HUES64 (cell line): Measurements from ENCODE around the gene RAET1G.

Source experiments
- H3K27ac ChIP-seq: 2 replicates; pipeline ENCODE4 v1.7.0; 2013; ENCODE audit warnings: low read depth, low read length, inconsistent platforms
- H3K27me3 ChIP-seq: 2 replicates; pipeline ENCODE4 v1.6.1; 2013; ENCODE audit warnings: mild to moderate bottlenecking, low read length; ENCODE audit not compliant: insufficient read depth
- H3K36me3 ChIP-seq: 2 replicates; pipeline ENCODE4 v1.6.1; 2013; ENCODE audit warnings: mild to moderate bottlenecking, low read length; ENCODE audit not compliant: insufficient read depth
- H3K4me1 ChIP-seq: 2 replicates; pipeline ENCODE4 v1.6.1; 2013; ENCODE audit warnings: mild to moderate bottlenecking, low read length, moderate library complexity; ENCODE audit not compliant: insufficient read depth
- H3K4me3 ChIP-seq: 2 replicates; pipeline ENCODE4 v1.5.1; 2013; ENCODE audit warnings: mild to moderate bottlenecking, low read length, moderate library complexity
- H3K9ac ChIP-seq: 2 replicates; pipeline ENCODE4 v1.6.1; 2013; ENCODE audit warnings: mild to moderate bottlenecking, low read depth, low read length
- H3K9me3 ChIP-seq: 2 replicates; pipeline ENCODE4 v1.6.1; 2013; ENCODE audit warnings: low read depth, low read length; ENCODE audit not compliant: insufficient read depth
- WGBS: fragments of 150-250, 120-280 bp; methylation state at CpG from one replicate; pipeline ENCODE4 v1.1.7; 2013; ENCODE audit warnings: missing lambda C conversion rate; 5-methylcytosine and 5-hydroxymethylcytosine counted together

Gene RAET1G

DNA sequence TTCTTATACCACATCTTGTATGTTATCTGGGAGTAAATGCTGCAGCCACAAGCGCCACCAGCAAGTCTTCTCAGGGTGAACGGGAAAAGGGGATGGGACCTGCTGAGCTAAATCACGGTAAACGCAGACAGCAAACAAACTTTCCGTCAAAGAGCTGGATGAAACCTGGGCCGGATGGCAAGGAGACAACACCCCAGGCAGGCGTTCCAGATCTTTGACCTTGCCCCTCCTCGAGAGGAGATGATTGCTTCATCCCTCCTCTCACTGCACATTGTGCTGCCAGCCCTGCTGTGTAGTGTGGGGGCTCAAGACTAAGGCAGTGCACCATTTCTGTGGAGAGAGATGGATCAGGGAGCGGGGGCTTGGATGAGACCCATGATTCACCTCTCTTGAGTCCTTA lies 34.8 kb downstream of the RAET1G start:
- no peaks in the 10 kb centered on the region for H3K36me3 ChIP-seq
- H3K27me3 ChIP-seq = peaks cover 5% of the 10 kb centered on the region
- H3K4me3 ChIP-seq = no peak overlapping the region
- 86% methylated on average over 9 of the region's 9 CpGs for WGBS
- H3K4me1 ChIP-seq = no peaks in the 10 kb centered on the region
- no peaks in the 10 kb centered on the region for H3K9me3 ChIP-seq
- no peak overlapping the region for H3K27ac ChIP-seq
- no peak overlapping the region for H3K9ac ChIP-seq

DNA sequence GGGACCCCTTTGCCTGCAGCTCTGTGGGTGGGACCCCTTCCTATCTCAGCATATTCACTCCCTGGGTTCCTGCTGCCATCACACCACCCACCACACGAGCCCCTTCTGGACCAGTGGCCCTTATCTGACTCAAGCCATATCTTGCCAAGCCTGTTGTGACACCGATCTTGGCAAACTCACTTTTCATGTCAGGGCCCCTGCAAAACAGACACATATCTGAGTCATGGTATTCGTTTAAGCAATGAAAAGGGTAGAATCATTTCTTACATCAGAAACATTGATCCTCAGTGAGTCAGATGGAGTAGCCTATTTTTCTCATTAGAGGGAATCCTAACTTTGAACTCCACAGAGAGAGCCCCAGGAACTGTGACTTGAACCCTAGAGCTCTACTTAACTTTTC lies 35.6 kb downstream of the RAET1G start:
- Histone ChIP-seq H3K4me3 (no peak overlapping the region), H3K9ac (no peak overlapping the region), H3K4me1 (no peaks in the 10 kb centered on the region), H3K9me3 (no peaks in the 10 kb centered on the region), H3K27ac (no peak overlapping the region), H3K27me3 (peaks cover 5% of the 10 kb centered on the region), H3K36me3 (no peaks in the 10 kb centered on the region)
- WGBS = 86% methylated on average over 3 of the region's 3 CpGs

DNA sequence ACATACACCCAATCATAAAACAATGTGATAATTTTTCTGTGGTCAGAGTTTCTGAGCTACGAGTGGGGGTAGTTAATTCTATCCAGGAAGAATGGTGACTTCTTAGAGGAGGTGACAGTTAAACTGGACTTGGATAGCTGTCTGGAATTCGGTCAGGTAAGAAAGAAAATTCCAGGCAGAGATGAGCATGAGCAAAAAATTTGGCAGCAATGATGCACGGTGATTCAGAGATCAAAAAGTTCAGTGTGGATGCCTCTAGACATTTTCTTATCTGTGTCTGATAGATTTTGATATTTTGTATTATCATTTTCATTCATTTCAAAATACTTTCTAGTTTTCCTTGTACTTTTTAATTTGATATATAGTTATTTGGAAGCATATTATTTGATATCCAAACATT lies 37.0 kb downstream of the RAET1G start:
- no peak overlapping the region for H3K27ac ChIP-seq
- no peaks in the 10 kb centered on the region for H3K9me3 ChIP-seq
- H3K27me3 ChIP-seq = peaks cover 5% of the 10 kb centered on the region
- H3K9ac ChIP-seq = no peak overlapping the region
- no peaks in the 10 kb centered on the region for H3K4me1 ChIP-seq
- no peaks in the 10 kb centered on the region for H3K36me3 ChIP-seq
- WGBS = 90% methylated on average over 3 of the region's 3 CpGs
- H3K4me3 ChIP-seq = no peak overlapping the region

DNA sequence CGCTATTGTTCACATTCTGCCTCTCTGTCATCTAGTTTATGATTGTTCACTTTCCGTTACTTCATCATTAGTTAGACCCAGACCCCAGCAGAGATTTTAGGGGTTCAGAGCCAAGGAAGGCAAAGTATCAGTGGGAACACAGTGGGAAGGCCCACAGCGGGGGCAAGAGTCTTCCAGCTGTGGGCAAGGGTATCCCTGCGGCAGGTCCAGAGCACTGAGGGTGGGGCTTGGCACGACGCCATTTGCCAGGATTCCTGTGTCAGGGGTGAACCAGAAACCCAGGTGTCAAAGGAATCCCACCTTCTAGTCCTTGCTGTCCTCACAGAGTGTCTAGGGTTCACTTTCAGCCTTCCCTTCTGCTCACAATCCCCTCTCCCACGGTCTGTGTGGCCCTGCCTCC lies 38.3 kb downstream of the RAET1G start:
- Histone ChIP-seq H3K9me3 (no peaks in the 10 kb centered on the region), H3K4me3 (no peak overlapping the region), H3K9ac (no peak overlapping the region), H3K27ac (no peak overlapping the region), H3K27me3 (peaks cover 9% of the 10 kb centered on the region), H3K4me1 (no peaks in the 10 kb centered on the region), H3K36me3 (no peaks in the 10 kb centered on the region)
- 87% methylated on average over 7 of the region's 7 CpGs for WGBS

DNA sequence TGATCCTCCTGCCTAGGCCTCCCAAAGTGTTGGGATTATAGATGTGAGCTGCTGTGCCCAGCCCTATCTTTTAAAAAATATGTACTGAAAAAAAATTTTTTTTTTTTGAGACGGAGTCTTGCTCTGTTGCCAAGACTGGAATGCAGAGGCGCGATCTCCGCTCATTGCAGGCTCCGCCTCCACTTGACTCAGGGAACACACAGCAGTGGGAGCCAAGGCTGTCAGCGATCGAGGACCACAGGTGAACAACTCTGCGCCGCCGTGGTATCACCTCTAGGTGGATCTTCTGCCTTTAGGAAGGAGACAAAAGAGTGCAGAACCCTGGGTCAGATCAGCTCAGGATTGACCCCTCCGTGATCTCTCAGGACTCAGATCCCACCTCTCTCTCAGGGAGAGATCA lies 38.7 kb downstream of the RAET1G start:
- WGBS = 44% methylated on average over 11 of the region's 11 CpGs
- H3K9ac ChIP-seq = no peak overlapping the region
- no peaks in the 10 kb centered on the region for H3K4me1 ChIP-seq
- no peaks in the 10 kb centered on the region for H3K36me3 ChIP-seq
- peaks cover 9% of the 10 kb centered on the region for H3K27me3 ChIP-seq
- no peaks in the 10 kb centered on the region for H3K9me3 ChIP-seq
- no peak overlapping the region for H3K27ac ChIP-seq
- H3K4me3 ChIP-seq = no peak overlapping the region

DNA sequence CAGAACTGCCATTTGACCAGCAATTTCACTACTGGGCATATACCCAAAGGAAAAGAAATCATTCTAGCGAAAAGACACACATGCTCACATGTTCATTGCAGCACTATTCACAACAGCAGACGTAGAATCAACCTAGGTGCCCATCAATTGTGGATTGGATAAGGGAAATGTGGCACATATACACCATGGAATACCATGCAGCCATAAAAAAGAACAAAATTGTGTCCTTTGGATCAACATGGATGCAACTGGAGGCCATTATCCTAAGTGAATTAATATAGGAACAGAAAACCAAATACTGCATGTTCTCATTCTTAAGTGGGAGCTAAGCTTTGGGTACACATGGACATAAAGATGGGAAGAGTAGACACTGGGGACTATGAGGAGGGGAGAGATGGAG lies 41.1 kb downstream of the RAET1G start:
- Histone ChIP-seq H3K27me3 (peaks cover 12% of the 10 kb centered on the region), H3K36me3 (no peaks in the 10 kb centered on the region), H3K27ac (no peak overlapping the region), H3K4me3 (no peak overlapping the region), H3K4me1 (no peaks in the 10 kb centered on the region), H3K9me3 (no peaks in the 10 kb centered on the region), H3K9ac (no peak overlapping the region)
- WGBS = 73% methylated on average over 2 of the region's 2 CpGs

DNA sequence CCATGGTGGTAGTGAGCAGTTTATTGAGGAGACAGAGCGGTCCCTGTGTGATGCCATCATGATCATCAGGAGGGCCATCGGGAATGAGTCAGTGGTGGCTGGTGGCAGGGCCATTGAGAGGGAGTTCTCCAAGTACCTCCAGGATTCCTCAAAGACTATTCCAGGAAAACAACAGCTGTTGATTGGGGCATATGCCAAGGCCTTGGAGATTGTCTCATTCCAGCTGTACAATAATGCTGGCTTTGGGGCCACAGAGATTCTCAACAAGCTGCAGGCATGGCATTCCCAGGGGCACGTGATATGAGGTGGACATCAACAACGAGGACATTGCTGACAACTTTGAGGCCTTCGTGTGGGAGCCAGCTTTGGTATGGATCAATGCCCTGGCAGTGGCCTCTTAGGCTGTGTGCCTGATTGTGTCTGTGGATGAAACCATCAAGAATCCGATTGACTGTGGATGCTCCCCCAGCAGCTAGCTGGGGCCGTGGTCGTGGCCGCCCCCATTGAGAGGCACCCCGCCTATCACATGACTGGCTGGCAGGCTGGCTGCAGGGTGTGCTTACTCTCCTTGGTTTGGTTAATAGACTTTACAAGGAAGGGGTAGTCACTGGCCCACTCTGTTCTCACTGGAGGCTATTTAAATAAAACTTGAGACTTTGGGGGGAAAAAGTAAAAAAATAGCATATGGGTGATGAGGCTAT lies 41.7 kb downstream of the RAET1G start:
- Histone ChIP-seq H3K27me3 (peaks cover 12% of the 10 kb centered on the region), H3K27ac (no peak overlapping the region), H3K9me3 (no peaks in the 10 kb centered on the region), H3K9ac (no peak overlapping the region), H3K4me1 (no peaks in the 10 kb centered on the region), H3K36me3 (no peaks in the 10 kb centered on the region), H3K4me3 (no peak overlapping the region)
- 85% methylated on average over 10 of the region's 10 CpGs for WGBS

DNA sequence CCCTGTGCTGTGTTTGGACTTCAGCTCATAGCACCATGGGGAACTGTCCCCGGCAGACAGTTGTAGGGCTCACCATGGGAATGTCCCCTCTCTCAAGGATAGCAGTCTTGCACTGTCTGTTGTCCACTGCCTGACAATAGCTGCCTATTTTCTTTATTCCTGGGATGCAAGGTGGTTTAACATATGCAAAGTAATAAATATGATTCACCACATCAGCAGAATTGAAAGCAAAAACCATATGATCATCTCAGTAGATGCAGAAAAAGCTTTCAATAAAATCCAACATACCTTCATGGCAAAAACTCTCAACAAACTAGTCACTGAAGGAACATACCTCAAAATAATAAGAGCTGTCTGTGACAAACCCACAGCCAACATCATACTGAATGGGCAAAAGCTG lies 45.3 kb downstream of the RAET1G start:
- H3K4me3 ChIP-seq = no peak overlapping the region
- H3K36me3 ChIP-seq = no peaks in the 10 kb centered on the region
- 83% methylated on average over 1 of the region's 1 CpG for WGBS
- H3K9ac ChIP-seq = no peak overlapping the region
- H3K27ac ChIP-seq = no peak overlapping the region
- H3K9me3 ChIP-seq = no peaks in the 10 kb centered on the region
- H3K4me1 ChIP-seq = no peaks in the 10 kb centered on the region
- peaks cover 7% of the 10 kb centered on the region for H3K27me3 ChIP-seq

DNA sequence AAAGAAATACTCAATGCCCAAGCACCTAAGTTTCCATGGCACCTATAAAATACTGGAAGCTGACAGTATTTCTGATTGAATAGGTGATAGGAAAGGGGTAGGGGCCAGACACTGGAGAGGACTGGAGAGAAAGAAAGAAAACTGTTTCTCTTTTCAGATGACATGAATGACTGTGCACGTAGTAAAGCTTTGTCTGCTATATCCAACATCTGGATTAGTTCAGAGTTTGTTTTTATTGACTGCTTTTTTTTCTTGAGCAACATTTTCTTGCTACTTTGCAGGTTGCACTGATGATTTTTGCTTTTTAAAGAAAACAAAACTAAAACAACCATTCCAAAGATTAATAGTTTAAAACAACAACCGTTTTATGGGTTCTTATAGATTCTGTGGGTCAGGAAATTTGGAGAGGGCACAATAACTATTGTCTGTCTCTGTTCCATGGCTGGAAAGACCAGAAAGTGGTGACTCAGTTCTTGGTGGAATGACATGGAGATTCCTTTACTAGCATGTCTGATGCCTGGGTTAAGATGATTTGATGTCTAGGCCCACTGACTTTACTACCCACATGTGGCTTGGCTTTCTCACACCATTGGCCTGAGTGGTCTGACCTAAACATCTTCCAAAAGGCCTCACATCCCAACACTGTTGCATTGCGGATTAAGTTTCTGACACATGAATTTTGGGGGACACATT lies 46.5 kb downstream of the RAET1G start:
- H3K4me3 ChIP-seq = no peak overlapping the region
- H3K9ac ChIP-seq = no peak overlapping the region
- no peaks in the 10 kb centered on the region for H3K36me3 ChIP-seq
- H3K27me3 ChIP-seq = peaks cover 7% of the 10 kb centered on the region
- H3K27ac ChIP-seq = no peak overlapping the region
- no peaks in the 10 kb centered on the region for H3K4me1 ChIP-seq
- H3K9me3 ChIP-seq = peaks cover 6% of the 10 kb centered on the region; the same call in 1 of the 2 replicates
- 93% methylated on average over 3 of the region's 3 CpGs for WGBS

DNA sequence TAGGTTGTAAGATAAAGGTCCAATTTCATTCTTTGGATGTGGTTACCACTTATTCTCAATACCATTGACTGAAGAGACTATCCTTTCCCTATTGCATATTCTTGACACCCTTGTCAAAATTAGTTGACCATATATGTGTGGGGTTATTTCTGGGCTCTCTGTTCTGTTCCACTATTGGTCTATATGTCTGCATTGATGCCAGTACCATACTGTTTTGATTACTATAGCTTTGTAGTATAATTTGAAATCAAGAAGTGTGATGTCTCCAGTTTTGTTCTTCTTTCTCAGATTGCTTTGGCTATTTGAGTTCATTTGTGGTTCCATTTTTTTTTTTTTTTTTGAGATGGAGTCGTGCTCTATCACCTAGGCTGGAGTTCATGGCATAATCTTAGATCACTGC lies 50.7 kb downstream of the RAET1G start:
- H3K27me3 ChIP-seq = no peaks in the 10 kb centered on the region; the same call in 1 of the 2 replicates
- H3K27ac ChIP-seq = no peak overlapping the region
- H3K36me3 ChIP-seq = no peaks in the 10 kb centered on the region
- H3K9me3 ChIP-seq = peaks cover 6% of the 10 kb centered on the region; the same call in 1 of the 2 replicates
- 86% methylated on average over 1 of the region's 1 CpG for WGBS
- peaks cover 7% of the 10 kb centered on the region; the same call in 1 of the 2 replicates for H3K4me1 ChIP-seq
- no peak overlapping the region for H3K4me3 ChIP-seq
- no peak overlapping the region for H3K9ac ChIP-seq

DNA sequence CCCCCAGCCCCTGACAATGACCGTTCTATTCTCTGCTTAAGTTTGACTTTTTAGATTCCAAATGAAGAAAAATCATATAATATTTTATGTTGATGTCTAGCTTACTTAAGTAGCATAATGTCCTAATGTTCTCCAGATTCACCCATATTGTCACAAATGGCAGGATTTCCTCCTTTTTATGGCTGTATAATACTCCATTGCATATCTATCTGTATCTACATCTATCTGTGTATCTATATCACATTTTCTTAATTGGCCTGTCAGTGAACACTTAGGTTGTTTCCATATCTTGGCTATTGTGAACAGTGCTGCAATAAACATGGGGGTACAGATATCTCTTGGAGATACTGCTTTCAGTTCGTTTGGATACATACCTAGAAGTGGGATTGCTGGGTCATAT lies 51.7 kb downstream of the RAET1G start:
- Histone ChIP-seq H3K36me3 (no peaks in the 10 kb centered on the region), H3K9me3 (peaks cover 6% of the 10 kb centered on the region; the same call in 1 of the 2 replicates), H3K27ac (no peak overlapping the region), H3K4me1 (peaks cover 7% of the 10 kb centered on the region; the same call in 1 of the 2 replicates), H3K27me3 (no peaks in the 10 kb centered on the region; the same call in 1 of the 2 replicates), H3K4me3 (no peak overlapping the region), H3K9ac (no peak overlapping the region)
- 81% methylated on average over 2 of the region's 2 CpGs for WGBS
